Transverse colon (tissue), 4 donors: ENCODE data around the gene MDFIC2. TPM values are rescaled to one million over a fixed set of nuclear protein-coding genes. Genes with fewer than 3 reads are reported as not detected.

Experiments
- DNase-seq: peaks from one replicate; pipeline ENCODE4 v3.0.0-alpha.2; 2019
- H3K27ac ChIP-seq, 4 donors: fragments of 200-600 bp; sonication (generic); 2 replicates each; pipeline ENCODE4 v1.5.1; 2016 to 2018; ENCODE audit warnings: inconsistent platforms in 4 of 4
- H3K27me3 ChIP-seq: fragments of 200-600 bp; sonication (generic); 2 replicates; pipeline ENCODE4 v1.5.1; 2017; ENCODE audit warnings: inconsistent platforms
- H3K36me3 ChIP-seq, 4 donors: fragments of 200-600 bp; sonication (generic); 2 replicates each; pipeline ENCODE4 v1.5.1; 2017 to 2019; ENCODE audit warnings: inconsistent platforms in 4 of 4
- H3K4me1 ChIP-seq, 4 donors: fragments of 200-600 bp; sonication (generic); 2 replicates each; pipeline ENCODE4 v1.5.1; 2017 to 2020; ENCODE audit warnings: inconsistent platforms in 4 of 4
- H3K4me3 ChIP-seq, 4 donors: fragments of 200-600 bp; sonication (generic); 1 replicate in 1 of 4; 2 replicates in 3 of 4; pipeline versions ENCODE4 v1.5.1 to v1.6.1; 2017 to 2019; ENCODE audit warnings: inconsistent platforms in 4 of 4
- H3K9me3 ChIP-seq, 2 donors: fragments of 200-600 bp; sonication (generic); 2 replicates each; pipeline ENCODE4 v1.5.1; 2017 to 2019; ENCODE audit warnings: inconsistent platforms in 2 of 2
- EP300 ChIP-seq: sonication (generic); formaldehyde crosslinking; IDR thresholded peaks from one replicate; pipeline ENCODE4 v1.6.1; 2017; ENCODE audit warnings: antibody characterized with exemption, low read depth
- POLR2A ChIP-seq: fragments of 450-650 bp; IDR thresholded peaks from one replicate; pipeline ENCODE4 v1.6.1; 2016; ENCODE audit warnings: antibody characterized with exemption, mild to moderate bottlenecking, moderate library complexity
- POLR2AphosphoS5 ChIP-seq, 3 donors: sonication (generic); formaldehyde crosslinking; IDR thresholded peaks; one replicate each; pipeline ENCODE4 v1.6.1; 2016; ENCODE audit warnings: antibody characterized with exemption in 3 of 3
- WGBS, 2 donors: methylation state at CpG; one replicate each; pipeline ENCODE4 v1.1.5; 2018; ENCODE audit warnings: low coverage in 1 of 2; 5-methylcytosine and 5-hydroxymethylcytosine counted together
- in situ Hi-C, 4 donors: fragments of 200-750 bp; cut with MboI; loops; one replicate each; pipeline versions ENCODE4 v1.15.0 to v1.15.1; 2017; ENCODE audit warnings: low sequenced_read_pairs in 3 of 4, low pct_ligation_motif_present in 1 of 4, low pct_unique_long_range_greater_than_20kb in 1 of 4
- intact Hi-C: fragments of 100-400 bp; cut with DNase I; formaldehyde crosslinking; loops from one replicate; pipeline ENCODE4 v1.15.1; 2023; ENCODE audit warnings: low total_unique reads
- total RNA-seq, 4 donors: library from RNA; depleted of rRNA; stranded (reverse); fragments of >200 nt; gene quantifications; one replicate each; pipeline ENCODE4 v1.1.0, GENCODE V29; 2016
- TF ChIP-seq, protein P1 (sequence below), 5 experiments: fragments of 200-600 bp in 3 of 5; fragments of 450-650 bp in 2 of 5; sonication (generic) in 3 of 5; IDR thresholded peaks; 1 replicate in 2 of 5; 2 replicates in 3 of 5; pipeline ENCODE4 v1.5.1; 2016 to 2017; ENCODE audit warnings: antibody characterized with exemption in 5 of 5, inconsistent platforms in 3 of 5, mild to moderate bottlenecking in 2 of 5, moderate library complexity in 1 of 5

Gene MDFIC2
- not detected for total RNA-seq

- no peaks in the 10 kb centered on the region for H3K9me3 ChIP-seq
- no peaks in the 10 kb centered on the region for H3K27me3 ChIP-seq
- H3K4me1 ChIP-seq: no peaks in the 10 kb centered on the region
- TF ChIP-seq POLR2AphosphoS5 (IDR thresholded peaks at IDR 0.05) (no peak), EP300 (no peak), POLR2A (no peak)
- TF ChIP-seq, protein P1, sequence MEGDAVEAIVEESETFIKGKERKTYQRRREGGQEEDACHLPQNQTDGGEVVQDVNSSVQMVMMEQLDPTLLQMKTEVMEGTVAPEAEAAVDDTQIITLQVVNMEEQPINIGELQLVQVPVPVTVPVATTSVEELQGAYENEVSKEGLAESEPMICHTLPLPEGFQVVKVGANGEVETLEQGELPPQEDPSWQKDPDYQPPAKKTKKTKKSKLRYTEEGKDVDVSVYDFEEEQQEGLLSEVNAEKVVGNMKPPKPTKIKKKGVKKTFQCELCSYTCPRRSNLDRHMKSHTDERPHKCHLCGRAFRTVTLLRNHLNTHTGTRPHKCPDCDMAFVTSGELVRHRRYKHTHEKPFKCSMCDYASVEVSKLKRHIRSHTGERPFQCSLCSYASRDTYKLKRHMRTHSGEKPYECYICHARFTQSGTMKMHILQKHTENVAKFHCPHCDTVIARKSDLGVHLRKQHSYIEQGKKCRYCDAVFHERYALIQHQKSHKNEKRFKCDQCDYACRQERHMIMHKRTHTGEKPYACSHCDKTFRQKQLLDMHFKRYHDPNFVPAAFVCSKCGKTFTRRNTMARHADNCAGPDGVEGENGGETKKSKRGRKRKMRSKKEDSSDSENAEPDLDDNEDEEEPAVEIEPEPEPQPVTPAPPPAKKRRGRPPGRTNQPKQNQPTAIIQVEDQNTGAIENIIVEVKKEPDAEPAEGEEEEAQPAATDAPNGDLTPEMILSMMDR (IDR thresholded peaks at IDR 0.05): no peak
- DNase-seq: no peak
- no peak within 1 kb of the TSS for H3K27ac ChIP-seq
- no peaks in the 10 kb centered on the region for H3K36me3 ChIP-seq
- whole genome bisulfite sequencing, 2 donors: 80% methylated on average over 1 to 7 of the region's 7 CpGs
- no peak within 1 kb of the TSS for H3K4me3 ChIP-seq
- intact Hi-C loops: no loop called here
- in situ Hi-C loops: no loop called here
These were observed at the start of gene MDFIC2 for GRCh38 chr3:70312336-70312735. MDFIC2 (minus strand) TSS chr3:70312638; CDS start chr3:70311973, 665 bp downstream.

GRCh38 chr3:70360979-70361760, 48.7 kb upstream of the MDFIC2 start:
- in situ Hi-C loops: loop anchor here (25.0 kb wide), 2 partner anchors 224 to 249 kb away; no protein-coding TSS in a partner anchor

GRCh38 chr3:70359711-70360110, 47.3 kb upstream of the MDFIC2 start:
- no peak overlapping the region for H3K27ac ChIP-seq
- no peaks in the 10 kb centered on the region for H3K36me3 ChIP-seq
- H3K4me1 ChIP-seq: no peaks in the 10 kb centered on the region
- no peak for TF ChIP-seq EP300
- no peak for TF ChIP-seq POLR2A
- TF ChIP-seq POLR2AphosphoS5 (IDR thresholded peaks at IDR 0.05): no peak
- TF ChIP-seq, protein P1 (IDR thresholded peaks at IDR 0.05): no peak
- no peak overlapping the region for H3K4me3 ChIP-seq
- in situ Hi-C loops (loop anchor here (25.0 kb wide), 2 partner anchors 222 to 247 kb away; no protein-coding TSS in a partner anchor), intact Hi-C loops (no loop called here)
- H3K9me3 ChIP-seq: peaks cover 3 to 4% of the 10 kb centered on the region in 2 donors
- no peaks in the 10 kb centered on the region for H3K27me3 ChIP-seq
- no peak for DNase-seq
- WGBS, 2 donors: 84 to 85% methylated on average over 5 of the region's 5 CpGs

More at GRCh38 chr3:70360979-70361760, 48.7 kb upstream of the MDFIC2 start:
- intact Hi-C loops: no loop called here
- Histone ChIP-seq H3K27ac (no peak overlapping the region), H3K27me3 (no peaks in the 10 kb centered on the region), H3K36me3 (no peaks in the 10 kb centered on the region), H3K4me3 (no peak overlapping the region), H3K4me1 (no peaks in the 10 kb centered on the region), H3K9me3 (peaks cover 3 to 5% of the 10 kb centered on the region in 2 donors)
- no peak for DNase-seq
- TF ChIP-seq, protein P1 (IDR thresholded peaks at IDR 0.05): no peak
- TF ChIP-seq POLR2AphosphoS5 (IDR thresholded peaks at IDR 0.05) (no peak), POLR2A (no peak), EP300 (no peak)
- 62 to 67% methylated on average over 3 to 9 of the region's 9 CpGs for WGBS, 2 donors

- in situ Hi-C loops: loop anchor here (25.0 kb wide), 2 partner anchors 222 to 247 kb away; no protein-coding TSS in a partner anchor
- DNase-seq: no peak
- Histone ChIP-seq H3K27me3 (no peaks in the 10 kb centered on the region), H3K4me1 (no peaks in the 10 kb centered on the region), H3K36me3 (no peaks in the 10 kb centered on the region), H3K27ac (no peak overlapping the region), H3K9me3 (peaks cover 0 to 1% of the 10 kb centered on the region in 2 donors), H3K4me3 (no peak overlapping the region)
- 40% methylated on average over 3 of the region's 3 CpGs for WGBS, 2 donors
- intact Hi-C loops: no loop called here
- TF ChIP-seq, protein P1 (IDR thresholded peaks at IDR 0.05): peak; percentile 53 to 65 (median 59)
- TF ChIP-seq POLR2AphosphoS5 (IDR thresholded peaks at IDR 0.05) (no peak), EP300 (no peak)
These were observed 46.6 kb upstream of the MDFIC2 start for GRCh38 chr3:70358978-70359580.
